ENCODE data around the gene ZNRF1.

Gene ZNRF1

GRCh38 chr16:75097191-75097761 lies 98.5 kb downstream of the ZNRF1 start:
- Mint-ChIP-seq H3K36me3 (no peaks in the 10 kb centered on the region), H3K4me1 (ENCODE audit: low read depth) (peaks cover 36% of the 10 kb centered on the region), H3K4me3 (no peak overlapping the region), H3K9me3 (ENCODE audit: low read depth) (no peaks in the 10 kb centered on the region), H3K27me3 (no peaks in the 10 kb centered on the region), H3K27ac (peak overlapping the region; percentile 77)

DNA sequence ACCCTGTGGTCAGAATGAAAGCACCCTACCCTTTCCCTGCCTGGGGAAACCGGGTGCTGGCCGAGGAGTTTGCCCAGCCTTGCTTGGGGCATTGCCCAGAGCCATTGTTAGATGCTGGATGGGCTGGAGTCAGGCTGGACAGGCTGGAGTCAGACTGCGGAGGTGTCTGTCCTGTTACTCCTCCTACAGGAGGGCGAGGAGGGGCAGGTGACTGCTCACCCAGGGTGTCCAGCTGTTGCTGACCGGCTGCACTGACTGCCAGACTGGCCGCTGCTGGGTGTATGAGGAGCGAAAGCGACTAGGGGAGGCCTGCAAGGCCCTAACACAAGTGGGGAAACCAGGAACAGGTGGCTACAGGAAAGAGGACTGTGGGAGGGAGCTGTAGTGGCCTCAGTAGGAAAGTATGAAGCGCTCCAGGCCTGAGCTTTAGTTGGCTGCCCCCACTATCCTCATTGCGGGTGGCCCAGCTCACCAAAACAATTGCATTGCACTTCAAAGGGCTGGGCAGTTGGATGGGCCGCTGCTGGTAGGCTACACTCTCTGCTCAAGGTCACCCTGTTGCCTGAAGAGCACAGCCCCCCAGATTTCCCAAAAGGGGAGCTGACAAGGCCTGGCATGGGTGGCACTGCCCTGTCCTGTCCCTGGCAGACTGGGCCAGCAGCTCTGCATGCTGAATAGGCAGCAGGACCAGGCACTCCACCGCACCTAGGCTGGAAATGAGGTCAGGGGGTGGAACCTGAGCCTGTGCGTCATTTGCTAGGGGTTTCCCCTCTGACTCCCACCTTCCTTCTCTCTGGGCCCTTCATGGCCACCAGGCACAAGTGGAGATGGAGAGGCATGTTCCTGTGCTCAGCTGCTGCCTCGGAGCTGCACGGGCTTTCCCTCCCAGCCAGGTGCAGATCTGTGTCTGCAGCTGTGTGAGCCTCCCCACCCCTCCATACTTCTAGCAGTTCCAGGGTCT lies 99.4 kb downstream of the ZNRF1 start:
- Mint-ChIP-seq H3K27me3 (no peaks in the 10 kb centered on the region), H3K4me1 (ENCODE audit: low read depth) (peaks cover 40% of the 10 kb centered on the region), H3K9me3 (ENCODE audit: low read depth) (no peaks in the 10 kb centered on the region), H3K27ac (peak overlapping the region; percentile 75), H3K36me3 (no peaks in the 10 kb centered on the region), H3K4me3 (no peak overlapping the region)

GRCh38 chr16:75099075-75099667 lies 100.3 kb downstream of the ZNRF1 start:
- peak overlapping the region; percentile 72 for H3K27ac Mint-ChIP-seq
- H3K4me1 Mint-ChIP-seq (ENCODE audit: low read depth), result peaks cover 40% of the 10 kb centered on the region

DNA sequence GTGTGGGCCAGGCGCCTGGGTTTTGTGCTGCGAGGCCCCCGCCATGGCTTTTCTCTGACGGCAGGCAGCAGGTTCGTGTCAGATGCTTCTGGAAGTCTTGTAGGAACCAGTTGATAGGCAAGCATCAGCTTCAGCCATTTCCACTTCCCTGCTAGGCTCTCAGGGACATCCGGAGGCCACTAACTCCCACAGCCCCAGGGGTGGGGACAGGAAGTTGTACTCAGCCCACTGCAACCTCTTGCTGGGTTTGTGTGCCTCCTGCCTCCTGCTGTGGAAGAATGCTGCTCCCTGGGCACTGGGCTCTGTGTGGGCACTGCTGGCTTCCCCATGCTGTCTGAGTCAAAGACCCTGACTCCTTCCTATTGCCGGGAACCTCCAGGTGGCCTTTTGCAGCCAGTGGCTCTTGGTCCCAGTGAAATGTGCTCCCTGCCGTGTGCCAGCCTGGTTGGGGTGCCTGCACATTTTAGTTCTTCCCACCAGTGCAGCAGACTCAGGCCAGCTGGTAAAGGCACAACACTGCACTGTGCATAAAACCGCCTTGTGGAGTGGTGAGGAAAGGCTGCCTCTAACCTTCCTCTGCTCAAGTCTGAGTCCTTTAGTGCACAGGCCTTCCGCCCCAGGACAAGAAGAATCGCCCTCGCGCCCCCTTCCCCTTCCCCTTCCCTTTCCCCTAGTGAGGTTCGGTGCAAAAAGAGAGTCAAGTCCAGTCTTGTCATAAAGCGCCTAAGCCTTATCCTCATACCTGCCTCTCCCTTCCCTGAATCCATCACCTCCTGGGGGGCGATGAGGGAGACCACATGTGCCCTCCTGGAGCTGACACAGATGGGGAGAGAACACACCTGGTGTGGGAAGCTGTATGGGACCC lies 101.1 kb downstream of the ZNRF1 start:
- H3K36me3 Mint-ChIP-seq, result peaks cover 2% of the 10 kb centered on the region
- H3K9me3 Mint-ChIP-seq (ENCODE audit: low read depth), result no peaks in the 10 kb centered on the region
- H3K4me3 Mint-ChIP-seq, result no peak overlapping the region
- no peaks in the 10 kb centered on the region for H3K27me3 Mint-ChIP-seq
- peaks cover 40% of the 10 kb centered on the region for H3K4me1 Mint-ChIP-seq (ENCODE audit: low read depth)
- peak overlapping the region; percentile 72 for H3K27ac Mint-ChIP-seq

More at GRCh38 chr16:75099075-75099667, 100.3 kb downstream of the ZNRF1 start:
- H3K4me3 Mint-ChIP-seq, result peak overlapping the region; percentile 20
- peaks cover 2% of the 10 kb centered on the region for H3K36me3 Mint-ChIP-seq
- no peaks in the 10 kb centered on the region for H3K9me3 Mint-ChIP-seq (ENCODE audit: low read depth)
- H3K27me3 Mint-ChIP-seq, result no peaks in the 10 kb centered on the region

GRCh38 chr16:75100603-75100990 lies 101.8 kb downstream of the ZNRF1 start:
- H3K9me3 Mint-ChIP-seq (ENCODE audit: low read depth), result no peaks in the 10 kb centered on the region
- peaks cover 40% of the 10 kb centered on the region for H3K4me1 Mint-ChIP-seq (ENCODE audit: low read depth)
- H3K4me3 Mint-ChIP-seq, result no peak overlapping the region
- peak overlapping the region; percentile 41 for H3K27ac Mint-ChIP-seq
- no peaks in the 10 kb centered on the region for H3K27me3 Mint-ChIP-seq
- peaks cover 2% of the 10 kb centered on the region for H3K36me3 Mint-ChIP-seq

DNA sequence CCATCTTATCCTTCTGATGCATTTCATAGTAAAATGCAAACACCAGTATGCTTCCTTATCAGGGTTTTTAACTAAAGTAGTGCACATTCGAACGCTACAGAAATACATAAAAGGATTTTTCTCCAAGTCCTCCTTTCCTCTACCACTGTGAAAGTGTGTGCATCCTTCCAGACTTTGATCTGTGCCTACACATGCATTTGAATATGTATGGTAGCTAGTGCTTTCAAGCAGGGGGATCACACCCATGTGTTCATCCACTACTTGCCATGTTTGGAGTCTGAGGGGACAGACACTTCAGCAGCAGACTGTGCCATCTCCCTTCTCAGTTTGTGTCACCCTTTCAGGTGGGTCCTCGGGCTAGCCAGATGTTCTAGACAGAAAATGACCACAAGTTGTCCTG lies 102.8 kb downstream of the ZNRF1 start:
- no peak overlapping the region for H3K4me3 Mint-ChIP-seq

DNA sequence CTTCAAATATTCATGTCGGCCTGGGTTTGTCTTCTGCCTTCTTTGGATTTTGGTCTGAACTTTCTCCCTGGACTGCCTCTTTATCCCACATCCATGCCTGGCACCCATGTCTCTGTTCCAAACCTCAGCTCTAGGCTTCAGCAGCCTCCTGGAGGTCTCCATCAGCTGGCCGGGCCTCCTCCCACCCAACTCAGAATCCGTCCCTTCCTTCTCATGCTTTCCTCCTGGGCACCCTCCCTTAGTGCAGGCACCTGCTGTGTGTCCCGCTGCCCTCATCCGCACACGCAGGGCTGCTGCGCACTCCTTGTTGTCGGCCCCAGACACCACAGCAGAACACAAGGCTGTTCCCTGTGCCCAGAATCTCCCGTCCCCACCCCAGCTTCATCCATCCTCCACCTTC lies 103.8 kb downstream of the ZNRF1 start:
- no peaks in the 10 kb centered on the region for H3K27me3 Mint-ChIP-seq
- H3K36me3 Mint-ChIP-seq, result peaks cover 4% of the 10 kb centered on the region
- no peak overlapping the region for H3K27ac Mint-ChIP-seq
- no peak overlapping the region for H3K4me3 Mint-ChIP-seq
- H3K4me1 Mint-ChIP-seq (ENCODE audit: low read depth), result peaks cover 37% of the 10 kb centered on the region
- no peaks in the 10 kb centered on the region for H3K9me3 Mint-ChIP-seq (ENCODE audit: low read depth)

More for the DNA sequence above, 102.8 kb downstream of the ZNRF1 start:
- Mint-ChIP-seq H3K27me3 (no peaks in the 10 kb centered on the region), H3K4me1 (ENCODE audit: low read depth) (peaks cover 37% of the 10 kb centered on the region), H3K36me3 (peaks cover 4% of the 10 kb centered on the region), H3K27ac (no peak overlapping the region), H3K9me3 (ENCODE audit: low read depth) (no peaks in the 10 kb centered on the region)

DNA sequence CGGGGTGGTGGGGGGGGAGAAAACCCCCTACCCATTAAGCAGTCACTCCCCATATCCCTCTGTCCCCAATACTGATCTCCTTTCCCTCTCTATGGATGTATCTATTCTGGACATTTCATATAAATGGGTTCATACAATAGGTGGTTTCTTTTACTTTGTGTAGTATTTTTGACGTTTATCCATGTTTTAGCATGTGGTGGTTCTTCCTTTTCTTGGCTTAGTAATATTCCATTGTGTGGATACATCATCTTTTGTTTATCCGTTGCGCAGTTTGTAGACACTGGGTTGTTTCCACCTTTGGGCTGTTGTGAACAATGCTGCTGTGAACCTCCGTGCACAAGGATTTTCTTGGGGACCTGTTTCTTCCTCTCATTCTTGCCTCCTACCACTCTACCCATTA lies 105.2 kb downstream of the ZNRF1 start:
- peaks cover 4% of the 10 kb centered on the region for H3K36me3 Mint-ChIP-seq
- H3K27ac Mint-ChIP-seq, result no peak overlapping the region
- peaks cover 31% of the 10 kb centered on the region for H3K4me1 Mint-ChIP-seq (ENCODE audit: low read depth)
- H3K27me3 Mint-ChIP-seq, result no peaks in the 10 kb centered on the region
- H3K4me3 Mint-ChIP-seq, result no peak overlapping the region
- H3K9me3 Mint-ChIP-seq (ENCODE audit: low read depth), result no peaks in the 10 kb centered on the region

GRCh38 chr16:75104836-75105235 lies 106.0 kb downstream of the ZNRF1 start:
- Mint-ChIP-seq H3K27ac (no peak overlapping the region), H3K4me3 (no peak overlapping the region), H3K4me1 (ENCODE audit: low read depth) (peaks cover 31% of the 10 kb centered on the region), H3K36me3 (peaks cover 4% of the 10 kb centered on the region), H3K27me3 (no peaks in the 10 kb centered on the region), H3K9me3 (ENCODE audit: low read depth) (no peaks in the 10 kb centered on the region)

- Mint-ChIP-seq H3K27me3 (no peaks in the 10 kb centered on the region), H3K9me3 (ENCODE audit: low read depth) (no peaks in the 10 kb centered on the region), H3K36me3 (peaks cover 4% of the 10 kb centered on the region), H3K27ac (no peak overlapping the region), H3K4me3 (no peak overlapping the region), H3K4me1 (ENCODE audit: low read depth) (peaks cover 31% of the 10 kb centered on the region)
Observed at GRCh38 chr16:75105306-75106061, 106.7 kb downstream of the ZNRF1 start.

DNA sequence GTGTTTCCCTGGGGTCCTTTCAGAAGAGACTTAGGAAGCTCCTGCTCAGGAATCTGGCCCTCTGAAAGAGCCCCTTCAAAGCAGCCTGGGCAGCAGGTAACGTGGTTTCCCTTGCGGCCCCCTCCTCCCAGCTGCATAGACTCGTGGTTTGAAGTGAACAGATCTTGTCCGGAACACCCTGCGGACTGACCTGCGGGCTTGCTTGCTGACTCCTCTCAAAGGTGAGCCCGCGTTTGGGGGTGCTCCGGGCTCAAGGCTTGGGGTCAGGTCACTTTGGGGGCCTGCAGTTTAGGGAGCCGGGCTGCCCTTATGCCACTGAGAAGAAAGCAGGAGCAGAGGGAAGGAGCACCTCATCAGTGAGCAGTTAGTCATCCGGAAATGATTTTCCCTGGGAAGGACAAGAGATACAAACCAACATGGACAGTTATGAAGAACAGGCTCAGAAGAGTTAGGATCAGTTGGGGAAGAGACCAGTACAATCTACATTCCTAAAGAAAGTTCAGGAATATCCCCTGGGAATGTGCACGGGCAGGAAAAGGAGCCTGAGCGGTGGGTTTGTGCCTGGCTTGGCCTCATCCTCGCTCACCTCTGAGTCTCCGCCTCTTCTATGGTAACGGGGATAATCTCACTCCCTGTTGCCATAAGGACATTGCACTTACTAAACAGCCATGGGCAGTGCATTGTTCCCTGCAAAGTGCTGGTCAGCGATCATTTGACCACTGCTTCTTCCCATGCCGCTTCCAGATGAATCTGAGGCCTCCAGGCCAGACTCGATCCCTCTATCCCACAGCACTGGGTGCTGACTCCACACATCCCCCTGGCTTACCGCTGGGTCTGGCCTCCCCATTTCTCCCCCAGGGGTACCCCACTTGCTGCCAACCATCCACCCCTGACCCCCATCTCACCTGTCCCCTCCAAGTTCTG lies 107.8 kb downstream of the ZNRF1 start:
- H3K27me3 Mint-ChIP-seq, result peaks cover under 1% of the 10 kb centered on the region
- peaks cover 34% of the 10 kb centered on the region for H3K4me1 Mint-ChIP-seq (ENCODE audit: low read depth)
- no peaks in the 10 kb centered on the region for H3K9me3 Mint-ChIP-seq (ENCODE audit: low read depth)
- H3K36me3 Mint-ChIP-seq, result peaks cover 4% of the 10 kb centered on the region
- H3K4me3 Mint-ChIP-seq, result no peak overlapping the region
- no peak overlapping the region for H3K27ac Mint-ChIP-seq

GRCh38 chr16:75107505-75107904 lies 108.7 kb downstream of the ZNRF1 start:
- no peak overlapping the region for H3K27ac Mint-ChIP-seq
- peaks cover 4% of the 10 kb centered on the region for H3K27me3 Mint-ChIP-seq
- H3K36me3 Mint-ChIP-seq, result peaks cover 4% of the 10 kb centered on the region
- H3K4me3 Mint-ChIP-seq, result no peak overlapping the region
- H3K4me1 Mint-ChIP-seq (ENCODE audit: low read depth), result peaks cover 30% of the 10 kb centered on the region
- H3K9me3 Mint-ChIP-seq (ENCODE audit: low read depth), result no peaks in the 10 kb centered on the region
